Trophoblast cell (in vitro differentiated cells and primary cell): ENCODE results near the gene VAV3.

Experiments
- DNase-seq, 2 donors: peaks; one replicate each; pipeline ENCODE4 v3.0.0-alpha.2; 2016
- H2AFZ ChIP-seq: 2 replicates; pipeline ENCODE4 v1.6.1; 2013; ENCODE audit warnings: low read length, moderate library complexity, mild to moderate bottlenecking; ENCODE audit not compliant: insufficient read depth, poor library complexity
- H2AK5ac ChIP-seq: 2 replicates; pipeline ENCODE4 v1.6.1; 2013; ENCODE audit warnings: mild to moderate bottlenecking, low read length
- H2BK120ac ChIP-seq: 2 replicates; pipeline ENCODE4 v1.6.1; 2013; ENCODE audit warnings: low read length, mild to moderate bottlenecking, moderate library complexity; ENCODE audit not compliant: insufficient read depth, poor library complexity
- H2BK12ac ChIP-seq: 2 replicates; pipeline ENCODE4 v1.6.1; 2013; ENCODE audit warnings: mild to moderate bottlenecking, low read length, moderate library complexity
- H2BK5ac ChIP-seq: 2 replicates; pipeline ENCODE4 v1.6.1; 2013; ENCODE audit warnings: low read length, low read depth, moderate library complexity, mild to moderate bottlenecking; ENCODE audit not compliant: poor library complexity
- H3K14ac ChIP-seq: 2 replicates; pipeline ENCODE4 v1.6.1; 2013; ENCODE audit warnings: mild to moderate bottlenecking, low read length
- H3K18ac ChIP-seq: 2 replicates; pipeline ENCODE4 v1.6.1; 2013; ENCODE audit warnings: mild to moderate bottlenecking, low read length
- H3K23ac ChIP-seq: 2 replicates; pipeline ENCODE4 v1.6.1; 2013; ENCODE audit warnings: low read length
- H3K27ac ChIP-seq: 2 replicates; pipeline ENCODE4 v1.5.1; 2013; ENCODE audit warnings: low read depth, mild to moderate bottlenecking, inconsistent platforms, low read length, moderate library complexity
- H3K27me3 ChIP-seq: 2 replicates; pipeline ENCODE4 v1.6.1; 2013; ENCODE audit warnings: inconsistent platforms, mild to moderate bottlenecking, low read length, moderate library complexity; ENCODE audit not compliant: insufficient read depth
- H3K36me3 ChIP-seq, 2 experiments: 1 replicate in 1 of 2; 2 replicates in 1 of 2; pipeline ENCODE4 v1.6.1; 2013; ENCODE audit warnings: low read length in 2 of 2, mild to moderate bottlenecking in 2 of 2, moderate library complexity in 1 of 2; ENCODE audit not compliant: insufficient read depth in 2 of 2, control insufficient read depth in 1 of 2
- H3K4ac ChIP-seq: 2 replicates; pipeline ENCODE4 v1.6.1; 2013; ENCODE audit warnings: low read depth, mild to moderate bottlenecking, low read length, moderate library complexity
- H3K4me1 ChIP-seq, 2 experiments: 1 replicate in 1 of 2; 2 replicates in 1 of 2; pipeline ENCODE4 v1.6.1; 2013; ENCODE audit warnings: low read length in 2 of 2, mild to moderate bottlenecking in 2 of 2, moderate library complexity in 1 of 2; ENCODE audit not compliant: insufficient read depth in 2 of 2, control insufficient read depth in 1 of 2
- H3K4me2 ChIP-seq: 2 replicates; pipeline ENCODE4 v1.6.1; 2013; ENCODE audit warnings: inconsistent platforms, mild to moderate bottlenecking, low read length, moderate library complexity
- H3K4me3 ChIP-seq: 2 replicates; pipeline ENCODE4 v1.5.1; 2013; ENCODE audit warnings: mild to moderate bottlenecking, low read depth, low read length, inconsistent platforms
- H3K79me1 ChIP-seq: one replicate; pipeline ENCODE4 v1.6.1; 2013; ENCODE audit warnings: low read length
- H3K79me2 ChIP-seq: 2 replicates; pipeline ENCODE4 v1.6.1; 2013; ENCODE audit warnings: low read length, mild to moderate bottlenecking; ENCODE audit not compliant: control insufficient read depth, insufficient read depth, poor library complexity
- H3K9ac ChIP-seq: 2 replicates; pipeline ENCODE4 v1.6.1; 2013; ENCODE audit warnings: mild to moderate bottlenecking, low read length
- H3K9me3 ChIP-seq: 2 replicates; pipeline ENCODE4 v1.6.1; 2013; ENCODE audit warnings: low read depth, mild to moderate bottlenecking, control low read depth, inconsistent platforms, low read length; ENCODE audit not compliant: insufficient read depth
- H4K12ac ChIP-seq: 2 replicates; pipeline ENCODE4 v1.6.1; 2013; ENCODE audit warnings: low read depth, mild to moderate bottlenecking, low read length, moderate library complexity
- H4K8ac ChIP-seq: 2 replicates; pipeline ENCODE4 v1.6.1; 2013; ENCODE audit warnings: low read depth, mild to moderate bottlenecking, low read length, moderate library complexity
- H4K91ac ChIP-seq: one replicate; pipeline ENCODE4 v1.6.1; 2013; ENCODE audit warnings: low read depth, mild to moderate bottlenecking, low read length, moderate library complexity
- WGBS: extraction: QIAGEN DNeasy Blood & Tissue Kit; methylation state at CpG from one replicate; pipeline ENCODE4 v1.1.7; 2013; ENCODE audit warnings: missing lambda C conversion rate; ENCODE audit not compliant: insufficient read length, insufficient coverage; ENCODE audit errors: extremely low coverage; 5-methylcytosine and 5-hydroxymethylcytosine counted together

VAV3 gene

DNA sequence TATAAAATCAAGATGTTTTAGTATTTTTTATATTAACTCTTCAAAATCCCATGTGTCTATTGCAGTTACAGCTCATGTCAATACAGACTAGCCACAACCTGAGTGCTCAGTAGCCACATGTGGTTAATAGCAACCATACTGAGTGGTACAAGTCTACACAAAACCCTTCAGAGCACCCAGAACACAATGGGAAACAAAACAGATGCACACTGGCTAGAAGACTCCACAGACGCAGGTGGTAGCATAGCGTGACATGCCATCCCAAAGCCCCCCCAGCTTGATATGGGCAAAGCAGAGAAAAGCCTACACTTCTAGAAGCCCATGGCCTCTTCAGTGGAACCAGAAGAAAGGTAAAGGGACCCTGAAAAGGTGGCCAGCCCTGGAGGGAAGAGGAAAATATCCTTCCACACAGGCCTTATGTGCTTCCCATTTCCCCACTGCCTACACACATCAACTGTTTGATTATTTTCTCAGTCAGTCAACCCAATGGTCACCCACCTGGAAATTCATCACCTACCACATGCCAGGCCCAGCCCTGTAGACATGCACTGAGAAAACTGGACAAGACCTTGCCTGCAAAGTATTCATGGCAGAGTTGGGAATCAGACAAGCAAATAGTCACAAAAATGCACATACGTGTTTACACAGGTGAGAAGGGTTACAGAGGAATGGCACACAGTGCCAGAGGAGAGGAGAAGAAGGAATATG lies 175.0 kb downstream of the VAV3 start:
- no peak overlapping the region for H3K23ac ChIP-seq
- H4K12ac ChIP-seq = no peak overlapping the region
- H3K36me3 ChIP-seq = peaks cover 0 to 2% of the 10 kb centered on the region in 2 experiments
- no peak overlapping the region for H2BK12ac ChIP-seq
- H3K79me1 ChIP-seq = no peaks in the 10 kb centered on the region
- no peak overlapping the region for H3K14ac ChIP-seq
- DNase-seq = no peak
- no peak overlapping the region for H2BK120ac ChIP-seq
- no peak overlapping the region for H3K4me3 ChIP-seq
- H2AFZ ChIP-seq = no peak overlapping the region
- WGBS = no CpG with 5 or more reads among the region's 3 CpGs
- H3K9ac ChIP-seq = no peak overlapping the region
- H3K27me3 ChIP-seq = no peaks in the 10 kb centered on the region
- no peaks in the 10 kb centered on the region for H3K9me3 ChIP-seq
- H4K91ac ChIP-seq = no peak overlapping the region
- no peak overlapping the region for H3K27ac ChIP-seq
- H4K8ac ChIP-seq = no peak overlapping the region
- H3K4me2 ChIP-seq = no peak overlapping the region
- H2AK5ac ChIP-seq = no peak overlapping the region
- H3K4me1 ChIP-seq = no peaks in the 10 kb centered on the region
- H2BK5ac ChIP-seq = no peak overlapping the region
- H3K79me2 ChIP-seq = no peaks in the 10 kb centered on the region
- H3K18ac ChIP-seq = no peak overlapping the region
- H3K4ac ChIP-seq = no peak overlapping the region

DNA sequence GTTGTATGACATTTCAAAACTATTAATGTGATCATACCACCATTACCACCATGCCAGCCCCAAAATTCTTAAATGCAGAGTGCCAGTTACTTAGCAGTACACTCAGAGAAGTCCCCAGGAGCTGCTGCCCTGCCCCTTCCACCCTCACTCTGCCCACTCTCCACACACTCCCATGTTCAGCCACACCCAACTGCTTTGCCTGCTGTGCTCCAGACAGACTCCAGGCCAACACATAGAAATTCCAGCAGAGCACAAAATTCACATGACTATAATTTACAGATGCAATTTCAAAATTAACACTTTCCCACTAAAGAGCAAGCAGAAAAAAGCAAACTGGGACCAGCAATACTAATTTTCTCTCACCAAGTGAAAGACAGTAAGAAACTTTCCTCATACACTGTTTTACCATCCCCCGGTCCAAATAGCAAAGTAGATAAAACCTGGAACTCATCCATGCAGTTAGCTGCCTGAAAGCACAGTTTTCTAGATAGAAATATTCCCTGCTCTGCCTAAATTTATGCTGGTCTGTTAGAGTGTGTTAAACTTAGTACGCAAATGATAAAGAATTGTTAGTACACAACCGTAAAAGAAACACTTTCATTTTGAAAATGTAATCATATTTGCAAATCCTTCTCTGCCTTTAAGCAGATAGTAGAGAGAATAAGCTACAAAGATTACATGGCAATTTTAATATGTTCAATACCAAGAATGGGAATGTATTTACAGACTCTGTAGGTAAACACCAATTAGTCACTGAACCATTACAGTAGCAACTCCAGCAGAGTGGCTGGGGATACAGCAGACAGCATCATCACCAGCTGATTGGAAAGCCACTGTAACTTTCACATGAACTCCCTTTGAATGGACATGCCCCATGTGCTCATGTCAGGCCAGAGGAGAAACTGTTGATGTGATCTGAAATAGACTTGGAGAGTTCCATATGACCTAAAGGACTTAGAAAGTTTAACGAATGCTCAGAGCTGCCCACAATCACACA lies 176.5 kb downstream of the VAV3 start:
- H3K79me1 ChIP-seq = no peaks in the 10 kb centered on the region
- H3K27ac ChIP-seq = no peak overlapping the region
- H3K18ac ChIP-seq = no peak overlapping the region
- DNase-seq = no peak
- H3K23ac ChIP-seq = no peak overlapping the region
- no peak overlapping the region for H3K4me3 ChIP-seq
- peaks cover 0 to 2% of the 10 kb centered on the region in 2 experiments for H3K36me3 ChIP-seq
- no peaks in the 10 kb centered on the region for H3K27me3 ChIP-seq
- no peaks in the 10 kb centered on the region for H3K4me1 ChIP-seq
- H2BK120ac ChIP-seq = no peak overlapping the region
- no peak overlapping the region for H2AFZ ChIP-seq
- H4K91ac ChIP-seq = no peak overlapping the region
- no peak overlapping the region for H3K4me2 ChIP-seq
- no peak overlapping the region for H3K9ac ChIP-seq
- no peak overlapping the region for H2BK5ac ChIP-seq
- H4K12ac ChIP-seq = no peak overlapping the region
- WGBS = no CpG with 5 or more reads among the region's 4 CpGs
- H4K8ac ChIP-seq = no peak overlapping the region
- no peak overlapping the region for H3K4ac ChIP-seq
- H3K79me2 ChIP-seq = no peaks in the 10 kb centered on the region
- no peaks in the 10 kb centered on the region for H3K9me3 ChIP-seq
- no peak overlapping the region for H3K14ac ChIP-seq
- H2AK5ac ChIP-seq = no peak overlapping the region
- no peak overlapping the region for H2BK12ac ChIP-seq

DNA sequence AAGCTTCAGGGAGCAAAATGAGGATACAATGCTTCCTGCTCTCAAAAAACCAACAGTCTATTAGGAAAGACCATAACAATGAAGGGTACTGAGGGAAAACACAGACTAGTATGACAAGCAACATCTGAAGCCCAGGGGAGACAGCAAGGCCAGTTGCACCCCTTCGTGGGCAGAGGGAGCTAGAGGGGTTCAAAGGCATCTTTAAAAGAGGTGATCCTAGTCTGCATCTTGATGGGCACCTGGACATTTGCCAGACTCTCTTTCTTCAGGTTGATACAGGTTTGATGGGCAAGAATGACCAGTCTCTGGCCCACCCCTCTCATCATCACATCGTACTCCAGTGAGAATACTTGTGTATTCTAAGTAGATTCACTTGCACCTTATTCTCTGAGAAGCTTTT lies 177.7 kb downstream of the VAV3 start:
- H4K91ac ChIP-seq = no peak overlapping the region
- H3K4me2 ChIP-seq = no peak overlapping the region
- WGBS = no CpG with 5 or more reads among the region's 2 CpGs
- no peaks in the 10 kb centered on the region for H3K4me1 ChIP-seq
- H3K27ac ChIP-seq = no peak overlapping the region
- H4K12ac ChIP-seq = no peak overlapping the region
- no peak overlapping the region for H4K8ac ChIP-seq
- H2BK120ac ChIP-seq = no peak overlapping the region
- no peak overlapping the region for H2BK5ac ChIP-seq
- H2AFZ ChIP-seq = no peak overlapping the region
- H3K23ac ChIP-seq = no peak overlapping the region
- H3K4ac ChIP-seq = no peak overlapping the region
- H3K4me3 ChIP-seq = no peak overlapping the region
- no peaks in the 10 kb centered on the region for H3K79me2 ChIP-seq
- H2BK12ac ChIP-seq = no peak overlapping the region
- DNase-seq = no peak
- no peak overlapping the region for H2AK5ac ChIP-seq
- no peaks in the 10 kb centered on the region for H3K79me1 ChIP-seq
- no peak overlapping the region for H3K9ac ChIP-seq
- no peak overlapping the region for H3K18ac ChIP-seq
- peaks cover 0 to 2% of the 10 kb centered on the region in 2 experiments for H3K36me3 ChIP-seq
- no peak overlapping the region for H3K14ac ChIP-seq
- no peaks in the 10 kb centered on the region for H3K9me3 ChIP-seq
- no peaks in the 10 kb centered on the region for H3K27me3 ChIP-seq

DNA sequence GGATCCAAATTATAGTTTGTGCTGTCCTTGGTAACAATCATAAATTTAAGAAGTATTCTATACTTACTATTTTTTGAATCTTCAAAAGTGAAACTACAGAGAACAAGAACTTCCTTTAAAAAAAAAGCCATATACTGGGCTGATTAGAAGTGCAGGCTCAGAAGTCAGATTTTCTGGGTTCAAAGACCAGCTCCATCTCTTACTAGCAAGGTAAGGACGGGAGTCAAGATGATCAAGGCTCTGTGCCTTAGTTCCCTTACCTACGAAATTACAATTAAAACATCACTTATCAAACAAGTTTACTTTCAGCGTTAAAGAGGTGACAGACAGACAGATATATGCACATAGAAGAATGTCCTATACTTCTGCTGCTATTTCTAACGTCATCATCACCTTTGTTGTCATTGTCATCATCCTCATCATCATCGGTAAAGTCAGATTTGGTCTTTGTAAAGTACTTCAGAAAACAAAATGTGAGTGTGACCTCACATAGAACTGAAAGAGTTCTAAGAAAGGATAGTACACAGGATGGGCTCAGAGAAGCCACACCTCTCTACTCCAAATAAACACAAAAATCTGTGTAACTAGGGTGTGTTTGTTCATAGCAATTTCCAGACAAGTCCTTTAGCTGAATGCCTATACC lies 178.7 kb downstream of the VAV3 start:
- no peaks in the 10 kb centered on the region for H3K9me3 ChIP-seq
- no peak overlapping the region for H3K4me3 ChIP-seq
- no peak overlapping the region for H3K18ac ChIP-seq
- no peak overlapping the region for H4K91ac ChIP-seq
- H3K4me1 ChIP-seq = no peaks in the 10 kb centered on the region
- H3K79me1 ChIP-seq = no peaks in the 10 kb centered on the region
- H2BK12ac ChIP-seq = no peak overlapping the region
- WGBS = no CpG with 5 or more reads among the region's 5 CpGs
- H3K79me2 ChIP-seq = no peaks in the 10 kb centered on the region
- no peak overlapping the region for H3K9ac ChIP-seq
- H3K36me3 ChIP-seq = peaks cover 0 to 2% of the 10 kb centered on the region in 2 experiments
- no peak overlapping the region for H3K4ac ChIP-seq
- H3K27ac ChIP-seq = no peak overlapping the region
- no peak for DNase-seq
- no peak overlapping the region for H2AFZ ChIP-seq
- no peak overlapping the region for H3K14ac ChIP-seq
- H4K12ac ChIP-seq = no peak overlapping the region
- no peaks in the 10 kb centered on the region for H3K27me3 ChIP-seq
- H2BK5ac ChIP-seq = no peak overlapping the region
- H2BK120ac ChIP-seq = no peak overlapping the region
- H3K4me2 ChIP-seq = no peak overlapping the region
- no peak overlapping the region for H4K8ac ChIP-seq
- H2AK5ac ChIP-seq = no peak overlapping the region
- H3K23ac ChIP-seq = no peak overlapping the region
